ENCODE results near the gene HIVEP1.

Gene HIVEP1

GRCh38 chr6:12020187-12020791, 8.2 kb downstream of the HIVEP1 start:
- no peak for DNase-seq (ENCODE audit: low spot score)

GRCh38 chr6:12022481-12022880, 10.4 kb downstream of the HIVEP1 start:
- no peak for DNase-seq (ENCODE audit: low spot score)

- DNase-seq (ENCODE audit: low spot score), result no peak
Observed at GRCh38 chr6:12022953-12023388, 10.9 kb downstream of the HIVEP1 start.

GRCh38 chr6:12024216-12024615, 12.1 kb downstream of the HIVEP1 start:
- DNase-seq (ENCODE audit: low spot score), result no peak

- DNase-seq (ENCODE audit: low spot score), result no peak
Observed at GRCh38 chr6:12024699-12025434, 12.8 kb downstream of the HIVEP1 start.

- no peak for DNase-seq (ENCODE audit: low spot score)
Observed at GRCh38 chr6:12026120-12026519, 14.0 kb downstream of the HIVEP1 start.

GRCh38 chr6:12026833-12027232, 14.7 kb downstream of the HIVEP1 start:
- DNase-seq (ENCODE audit: low spot score), result no peak

GRCh38 chr6:12028213-12028612, 16.1 kb downstream of the HIVEP1 start:
- no peak for DNase-seq (ENCODE audit: low spot score)

GRCh38 chr6:12029979-12030737, 18.0 kb downstream of the HIVEP1 start:
- DNase-seq (ENCODE audit: low spot score), result no peak

- DNase-seq (ENCODE audit: low spot score), result no peak
Observed at GRCh38 chr6:12030993-12031550, 19.0 kb downstream of the HIVEP1 start.

- DNase-seq (ENCODE audit: low spot score), result no peak
Observed at GRCh38 chr6:12032783-12033573, 20.9 kb downstream of the HIVEP1 start.

- no peak for DNase-seq (ENCODE audit: low spot score)
Observed at GRCh38 chr6:12033770-12034169, 21.7 kb downstream of the HIVEP1 start.

- DNase-seq (ENCODE audit: low spot score), result no peak
Observed at GRCh38 chr6:12034349-12034748, 22.2 kb downstream of the HIVEP1 start.

- DNase-seq (ENCODE audit: low spot score), result no peak
Observed at GRCh38 chr6:12034837-12035236, 22.7 kb downstream of the HIVEP1 start.

- DNase-seq (ENCODE audit: low spot score), result no peak
Observed at GRCh38 chr6:12036766-12037165, 24.7 kb downstream of the HIVEP1 start.

- DNase-seq (ENCODE audit: low spot score), result no peak
Observed at GRCh38 chr6:12037798-12038197, 25.7 kb downstream of the HIVEP1 start.

GRCh38 chr6:12039540-12040459, 27.7 kb downstream of the HIVEP1 start:
- no peak for DNase-seq (ENCODE audit: low spot score)

- DNase-seq (ENCODE audit: low spot score), result no peak
Observed at GRCh38 chr6:12047304-12047703, 35.2 kb downstream of the HIVEP1 start.

GRCh38 chr6:12047792-12048432, 35.8 kb downstream of the HIVEP1 start:
- no peak for DNase-seq (ENCODE audit: low spot score)

- no peak for DNase-seq (ENCODE audit: low spot score)
Observed at GRCh38 chr6:12048609-12049008, 36.5 kb downstream of the HIVEP1 start.
